Type B pancreatic cell (in vitro differentiated cells): ENCODE measurements around the gene ZSCAN21. TPM values are rescaled to one million over a fixed set of nuclear protein-coding genes. Genes with fewer than 3 reads are reported as not detected.

Experiments
- DNase-seq: peaks from one replicate; pipeline ENCODE4 v3.0.0; 2021; ENCODE audit warnings: mixed read lengths; ENCODE audit not compliant: unreplicated experiment; ENCODE audit errors: extremely low spot score
- H3K27ac Mint-ChIP-seq: 2 replicates; pipeline ENCODE4 v1.8.0; 2021; ENCODE audit warnings: mild to moderate bottlenecking, mixed read lengths
- H3K27me3 Mint-ChIP-seq: 2 replicates; pipeline ENCODE4 v1.8.0; 2021; ENCODE audit warnings: mixed read lengths
- H3K36me3 Mint-ChIP-seq: 2 replicates; pipeline ENCODE4 v1.8.0; 2021; ENCODE audit warnings: mixed read lengths
- H3K4me1 Mint-ChIP-seq: one replicate; pipeline ENCODE4 v1.8.0; 2021; ENCODE audit warnings: mixed read lengths; ENCODE audit not compliant: unreplicated experiment
- H3K4me3 Mint-ChIP-seq: 2 replicates; pipeline ENCODE4 v1.8.0; 2021; ENCODE audit warnings: mild to moderate bottlenecking, mixed read lengths
- H3K9me3 Mint-ChIP-seq: 2 replicates; pipeline ENCODE4 v1.8.0; 2021; ENCODE audit warnings: mixed read lengths
- CTCF ChIP-seq: fragments of 200-600 bp; sonication (generic); conservative IDR thresholded peaks from 2 replicates; pipeline ENCODE4 v1.5.0; 2021; ENCODE audit warnings: antibody characterized with exemption, mild to moderate bottlenecking
- total RNA-seq: library from RNA; stranded (reverse); gene quantifications from 2 replicates; pipeline ENCODE4 v1.2.1, GENCODE V29; 2021; ENCODE audit warnings: low replicate concordance

ZSCAN21 gene
- total RNA-seq, 1 donor from 2014 or later: 16.4 TPM

GRCh38 chr7:100101016-100101862 lies 51.7 kb downstream of the ZSCAN21 start, which contains the start of the genes AP4M1 and MCM7:
TSS of gene AP4M1 (plus strand) at chr7:100101643. CDS start at chr7:100101715, 72 bp downstream.
TSS of gene MCM7 (minus strand) at chr7:100101397. CDS start at chr7:100101294, 103 bp downstream.
- DNase-seq: peak; percentile 99
- Mint-ChIP-seq H3K4me3 (peak within 1 kb of the TSS; percentile 96), H3K27ac (peak within 1 kb of the TSS; percentile 98), H3K4me1 (peaks cover 32% of the 10 kb centered on the region), H3K27me3 (no peaks in the 10 kb centered on the region), H3K9me3 (no peaks in the 10 kb centered on the region), H3K36me3 (peaks cover 31% of the 10 kb centered on the region)
- no peak for TF ChIP-seq CTCF

- Mint-ChIP-seq H3K27ac (peak overlapping the region; percentile 98), H3K36me3 (peaks cover 23% of the 10 kb centered on the region), H3K27me3 (no peaks in the 10 kb centered on the region), H3K4me1 (peaks cover 26% of the 10 kb centered on the region), H3K4me3 (peak overlapping the region; percentile 96), H3K9me3 (no peaks in the 10 kb centered on the region)
- DNase-seq: no peak
- no peak for TF ChIP-seq CTCF
These were observed 53.6 kb downstream of the ZSCAN21 start for GRCh38 chr7:100102950-100103840.

- TF ChIP-seq CTCF: no peak
- H3K4me1 Mint-ChIP-seq: peaks cover 8% of the 10 kb centered on the region
- H3K36me3 Mint-ChIP-seq: peaks cover 4% of the 10 kb centered on the region
- H3K4me3 Mint-ChIP-seq: no peak overlapping the region
- H3K27ac Mint-ChIP-seq: no peak overlapping the region
- H3K9me3 Mint-ChIP-seq: no peaks in the 10 kb centered on the region
- DNase-seq: no peak
- H3K27me3 Mint-ChIP-seq: no peaks in the 10 kb centered on the region
These were observed 56.0 kb downstream of the ZSCAN21 start for GRCh38 chr7:100105534-100105933.

- DNase-seq: no peak
- Mint-ChIP-seq H3K27ac (no peak overlapping the region), H3K36me3 (peaks cover 7% of the 10 kb centered on the region), H3K4me3 (no peak overlapping the region), H3K4me1 (peaks cover 8% of the 10 kb centered on the region), H3K27me3 (no peaks in the 10 kb centered on the region), H3K9me3 (no peaks in the 10 kb centered on the region)
- no peak for TF ChIP-seq CTCF
These were observed 57.1 kb downstream of the ZSCAN21 start for GRCh38 chr7:100106633-100107032.

GRCh38 chr7:100107125-100107737 lies 57.7 kb downstream of the ZSCAN21 start:
- Mint-ChIP-seq H3K4me3 (no peak overlapping the region), H3K27ac (no peak overlapping the region), H3K4me1 (peaks cover 8% of the 10 kb centered on the region), H3K9me3 (no peaks in the 10 kb centered on the region), H3K36me3 (peaks cover 7% of the 10 kb centered on the region), H3K27me3 (no peaks in the 10 kb centered on the region)
- no peak for DNase-seq
- TF ChIP-seq CTCF: no peak
